Activated T-cell treated with anti-CD3 and anti-CD28 coated beads, Interleukin-2, amount 50 U/mL, for 24 hours (primary cell): ENCODE data around the gene CLTA.
"Not testable (repeated sequence)": the region's sequence is repeated elsewhere in the genome, so short reads cannot be mapped to it uniquely, and the experiment has no call there.

Source experiments
- DNase-seq: peaks from one replicate; pipeline ENCODE4 v3.0.0-alpha.2; 2020
- H3K27ac Mint-ChIP-seq: 2 replicates; pipeline ENCODE4 v1.8.0; 2020; ENCODE audit warnings: mild to moderate bottlenecking, mixed read lengths
- H3K27me3 Mint-ChIP-seq: 2 replicates; pipeline ENCODE4 v1.8.0; 2020; ENCODE audit warnings: mixed read lengths
- H3K36me3 Mint-ChIP-seq: 2 replicates; pipeline ENCODE4 v1.8.0; 2020; ENCODE audit warnings: low read depth, mixed read lengths
- H3K4me1 Mint-ChIP-seq: 2 replicates; pipeline ENCODE4 v1.8.0; 2020; ENCODE audit warnings: low read depth, mixed read lengths
- H3K4me3 Mint-ChIP-seq: 2 replicates; pipeline ENCODE4 v1.8.0; 2020; ENCODE audit warnings: mild to moderate bottlenecking, moderate library complexity, mixed read lengths
- H3K9me3 Mint-ChIP-seq: 2 replicates; pipeline ENCODE4 v1.8.0; 2020; ENCODE audit warnings: mixed read lengths

The CLTA gene

GRCh38 chr9:36151316-36152210 is 39.2 kb upstream of the CLTA start:
- H3K36me3 Mint-ChIP-seq = peaks cover 23% of the 10 kb centered on the region
- peaks cover 75% of the 10 kb centered on the region for H3K4me1 Mint-ChIP-seq
- H3K4me3 Mint-ChIP-seq = peak overlapping the region; percentile 75
- DNase-seq = peak; percentile 88
- peaks cover 2% of the 10 kb centered on the region for H3K9me3 Mint-ChIP-seq
- H3K27me3 Mint-ChIP-seq = no peaks in the 10 kb centered on the region
- peak overlapping the region; percentile 95 for H3K27ac Mint-ChIP-seq

GRCh38 chr9:36152741-36153438 is 37.8 kb upstream of the CLTA start:
- DNase-seq = no peak
- H3K27ac Mint-ChIP-seq = peak overlapping the region; percentile 44
- no peak overlapping the region for H3K4me3 Mint-ChIP-seq
- H3K9me3 Mint-ChIP-seq = peaks cover 3% of the 10 kb centered on the region
- H3K27me3 Mint-ChIP-seq = no peaks in the 10 kb centered on the region
- H3K4me1 Mint-ChIP-seq = peaks cover 64% of the 10 kb centered on the region
- peaks cover 15% of the 10 kb centered on the region for H3K36me3 Mint-ChIP-seq

- Mint-ChIP-seq H3K4me1 (peaks cover 61% of the 10 kb centered on the region), H3K9me3 (peaks cover 3% of the 10 kb centered on the region), H3K27me3 (no peaks in the 10 kb centered on the region), H3K27ac (no peak overlapping the region), H3K4me3 (no peak overlapping the region), H3K36me3 (peaks cover 18% of the 10 kb centered on the region)
- no peak for DNase-seq
Observed at GRCh38 chr9:36153746-36154145, 37.0 kb upstream of the CLTA start.

GRCh38 chr9:36154331-36154952 is 36.3 kb upstream of the CLTA start:
- Mint-ChIP-seq H3K36me3 (peaks cover 18% of the 10 kb centered on the region), H3K27ac (peak overlapping the region; percentile 9), H3K4me1 (peaks cover 57% of the 10 kb centered on the region)

GRCh38 chr9:36156116-36156515 is 34.6 kb upstream of the CLTA start:
- peaks cover 42% of the 10 kb centered on the region for H3K4me1 Mint-ChIP-seq
- no peak overlapping the region for H3K4me3 Mint-ChIP-seq
- no peaks in the 10 kb centered on the region for H3K27me3 Mint-ChIP-seq
- no peak for DNase-seq
- peaks cover 3% of the 10 kb centered on the region for H3K9me3 Mint-ChIP-seq
- peaks cover 18% of the 10 kb centered on the region for H3K36me3 Mint-ChIP-seq
- no peak overlapping the region for H3K27ac Mint-ChIP-seq

More at GRCh38 chr9:36154331-36154952, 36.3 kb upstream of the CLTA start:
- no peak for DNase-seq
- Mint-ChIP-seq H3K4me3 (no peak overlapping the region), H3K9me3 (peaks cover 3% of the 10 kb centered on the region), H3K27me3 (no peaks in the 10 kb centered on the region)

- peaks cover 24% of the 10 kb centered on the region for H3K4me1 Mint-ChIP-seq
- H3K9me3 Mint-ChIP-seq = peaks cover 3% of the 10 kb centered on the region
- no peak overlapping the region for H3K4me3 Mint-ChIP-seq
- peaks cover 13% of the 10 kb centered on the region for H3K36me3 Mint-ChIP-seq
- no peak for DNase-seq
- H3K27me3 Mint-ChIP-seq = no peaks in the 10 kb centered on the region
- no peak overlapping the region for H3K27ac Mint-ChIP-seq
Observed at GRCh38 chr9:36158122-36158521, 32.6 kb upstream of the CLTA start.

- Mint-ChIP-seq H3K4me1 (peaks cover 18% of the 10 kb centered on the region), H3K27ac (no peak overlapping the region), H3K9me3 (peaks cover 3% of the 10 kb centered on the region), H3K27me3 (no peaks in the 10 kb centered on the region), H3K36me3 (peaks cover 13% of the 10 kb centered on the region), H3K4me3 (no peak overlapping the region)
- no peak for DNase-seq
Observed at GRCh38 chr9:36158917-36159316, 31.8 kb upstream of the CLTA start.

- Mint-ChIP-seq H3K36me3 (peaks cover 13% of the 10 kb centered on the region), H3K4me1 (peaks cover 12% of the 10 kb centered on the region)
- not testable (repeated sequence) for H3K27me3 Mint-ChIP-seq, H3K4me3 Mint-ChIP-seq, H3K9me3 Mint-ChIP-seq, H3K27ac Mint-ChIP-seq, DNase-seq
Observed at GRCh38 chr9:36159509-36159908, 31.2 kb upstream of the CLTA start.

GRCh38 chr9:36160126-36160525 is 30.6 kb upstream of the CLTA start:
- not testable (repeated sequence) for H3K9me3 Mint-ChIP-seq, H3K4me3 Mint-ChIP-seq, H3K27me3 Mint-ChIP-seq, H3K27ac Mint-ChIP-seq, H3K4me1 Mint-ChIP-seq, DNase-seq
- H3K36me3 Mint-ChIP-seq = peaks cover 13% of the 10 kb centered on the region

- H3K4me3 Mint-ChIP-seq = no peak overlapping the region
- no peaks in the 10 kb centered on the region for H3K27me3 Mint-ChIP-seq
- H3K36me3 Mint-ChIP-seq = peaks cover 11% of the 10 kb centered on the region
- peaks cover 10% of the 10 kb centered on the region for H3K4me1 Mint-ChIP-seq
- H3K9me3 Mint-ChIP-seq = peaks cover 3% of the 10 kb centered on the region
- no peak for DNase-seq
- no peak overlapping the region for H3K27ac Mint-ChIP-seq
Observed at GRCh38 chr9:36161187-36161586, 29.5 kb upstream of the CLTA start.

GRCh38 chr9:36162211-36162738 is 28.4 kb upstream of the CLTA start:
- no peak for DNase-seq
- Mint-ChIP-seq H3K4me1 (peaks cover 13% of the 10 kb centered on the region), H3K9me3 (no peaks in the 10 kb centered on the region), H3K36me3 (peaks cover 6% of the 10 kb centered on the region), H3K27ac (no peak overlapping the region), H3K27me3 (no peaks in the 10 kb centered on the region), H3K4me3 (no peak overlapping the region)

GRCh38 chr9:36163049-36163785 is 27.5 kb upstream of the CLTA start:
- Mint-ChIP-seq H3K9me3 (no peaks in the 10 kb centered on the region), H3K4me1 (peaks cover 11% of the 10 kb centered on the region), H3K27ac (no peak overlapping the region), H3K27me3 (no peaks in the 10 kb centered on the region), H3K4me3 (no peak overlapping the region), H3K36me3 (peaks cover 4% of the 10 kb centered on the region)
- no peak for DNase-seq

- peaks cover 8% of the 10 kb centered on the region for H3K4me1 Mint-ChIP-seq
- H3K27ac Mint-ChIP-seq = no peak overlapping the region
- no peaks in the 10 kb centered on the region for H3K36me3 Mint-ChIP-seq
- no peaks in the 10 kb centered on the region for H3K27me3 Mint-ChIP-seq
- no peaks in the 10 kb centered on the region for H3K9me3 Mint-ChIP-seq
- no peak for DNase-seq
- H3K4me3 Mint-ChIP-seq = no peak overlapping the region
Observed at GRCh38 chr9:36163786-36164170, 26.9 kb upstream of the CLTA start.

GRCh38 chr9:36164372-36164771 is 26.3 kb upstream of the CLTA start:
- H3K4me1 Mint-ChIP-seq = peaks cover 8% of the 10 kb centered on the region
- no peak for DNase-seq
- H3K36me3 Mint-ChIP-seq = no peaks in the 10 kb centered on the region
- no peak overlapping the region for H3K4me3 Mint-ChIP-seq
- no peaks in the 10 kb centered on the region for H3K9me3 Mint-ChIP-seq
- H3K27me3 Mint-ChIP-seq = no peaks in the 10 kb centered on the region
- H3K27ac Mint-ChIP-seq = no peak overlapping the region
